K562 (cell line): ENCODE results near the gene MFSD12. TPM values are rescaled to one million over a fixed set of nuclear protein-coding genes. Genes with fewer than 3 reads are reported as not detected.

Source experiments
- BRF2 ChIP-seq: IDR thresholded peaks from 3 replicates; pipeline ENCODE4 v1.6.1; 2011; ENCODE audit warnings: borderline replicate concordance, mild to moderate bottlenecking; ENCODE audit not compliant: insufficient read length, insufficient read depth
- CBX1 ChIP-seq: sonication (generic); IDR thresholded peaks from 2 replicates; pipeline ENCODE4 v1.6.1; 2016; ENCODE audit warnings: antibody characterized with exemption, low read depth, mild to moderate bottlenecking
- E2F8 ChIP-seq: fragments of 450-650 bp; IDR thresholded peaks from 2 replicates; pipeline ENCODE4 v1.7.1; 2018; ENCODE audit warnings: mild to moderate bottlenecking, low read depth; ENCODE audit not compliant: partially characterized antibody
- KDM1A ChIP-seq, 2 experiments: fragments of 450-650 bp; IDR thresholded peaks; 2 replicates each; pipeline ENCODE4 v1.6.1; 2016; ENCODE audit warnings: mild to moderate bottlenecking in 2 of 2
- MCM3 ChIP-seq: fragments of 450-650 bp; IDR thresholded peaks from 2 replicates; pipeline ENCODE4 v1.6.1; 2016
- NR2C2 ChIP-seq, 2 experiments: fragments of 200-800 bp in 1 of 2; sonication (Bioruptor generic) in 1 of 2; sonication (generic) in 1 of 2; formaldehyde crosslinking in 1 of 2; IDR thresholded peaks; 2 replicates each; pipeline versions ENCODE4 v1.6.1 to v1.8.0; 2016 to 2022; ENCODE audit warnings: mild to moderate bottlenecking in 1 of 2, missing compliant biosample characterization in 1 of 2, missing genetic modification characterization in 1 of 2, missing genetic modification reagents in 1 of 2
- RBM25 ChIP-seq: fragments of 200-400 bp; formaldehyde crosslinking; IDR thresholded peaks from 2 replicates; pipeline ENCODE4 v1.6.1; 2018; ENCODE audit warnings: low read length, low read depth, moderate library complexity; ENCODE audit not compliant: severe bottlenecking
- SOX6 ChIP-seq: fragments of 450-650 bp; IDR thresholded peaks from 2 replicates; pipeline ENCODE4 v1.6.1; 2014; ENCODE audit warnings: mild to moderate bottlenecking
- SREBF1 ChIP-seq: fragments of 150-350 bp; IDR thresholded peaks from 2 replicates; pipeline ENCODE4 v1.6.1; 2014; ENCODE audit warnings: antibody characterized with exemption, low read depth, low read length, borderline replicate concordance
- TAF7 ChIP-seq: fragments of 450-650 bp; IDR thresholded peaks from 2 replicates; pipeline ENCODE4 v1.6.1; 2016; ENCODE audit warnings: missing genetic modification characterization, missing compliant biosample characterization
- TAF9B ChIP-seq: fragments of 450-650 bp; IDR thresholded peaks from 2 replicates; pipeline ENCODE4 v1.6.1; 2018; ENCODE audit warnings: mild to moderate bottlenecking; ENCODE audit not compliant: partially characterized antibody
- ZC3H4 ChIP-seq: sonication (generic); formaldehyde crosslinking; IDR thresholded peaks from 2 replicates; pipeline ENCODE4 v1.9.0; 2021; ENCODE audit warnings: missing genetic modification reagents, borderline replicate concordance
- ZKSCAN1 ChIP-seq: fragments of 150-350 bp; IDR thresholded peaks from 2 replicates; pipeline ENCODE4 v1.6.1; 2016; ENCODE audit warnings: low read depth, low read length
- ZNF217 ChIP-seq: sonication (generic); formaldehyde crosslinking; IDR thresholded peaks from 2 replicates; pipeline ENCODE4 v1.8.0; 2022; ENCODE audit warnings: mild to moderate bottlenecking, missing genetic modification reagents
- ZNF518B ChIP-seq: fragments of 250-450 bp; sonication (Bioruptor Pico); IDR thresholded peaks from 2 replicates; pipeline ENCODE4 v1.5.0; 2021; ENCODE audit warnings: mild to moderate bottlenecking, moderate library complexity
- ZSCAN29 ChIP-seq: fragments of 450-650 bp; IDR thresholded peaks from 2 replicates; pipeline ENCODE4 v1.6.1; 2017
- polyA plus RNA-seq, 8 experiments: library from polyadenylated mRNA; depleted of rRNA in 4 of 8; stranded (reverse) in 5 of 8; unstranded in 3 of 8; fragments of >200 nt; fragmentation: Nextera tagmentation in 2 of 8; fragmentation: Illumina TruSeq in 1 of 8; extraction: Ambion mirVana in 2 of 8; extraction: Trizol in 1 of 8; gene quantifications; 2 replicates each; pipeline versions ENCODE4 v1.2.1 to v1.2.3, GENCODE V29; 2011 to 2014; ENCODE audit warnings: inconsistent platforms in 1 of 8, missing spikeins in 1 of 8
- total RNA-seq, 7 experiments: library from RNA; depleted of rRNA in 6 of 7; stranded (reverse); fragments of >200 nt in 6 of 7; fragmentation: Illumina TruSeq in 2 of 7; extraction: Trizol in 2 of 7; gene quantifications; 2 replicates each; pipeline versions ENCODE4 v1.2.1 to v1.2.3, GENCODE V29; 2011 to 2021; ENCODE audit warnings: low replicate concordance in 1 of 7

The MFSD12 gene
- total and polyA plus RNA-seq, 9 of the 15 experiments (the other 6 are each of a cell fraction or from before 2014, with no cell fraction given), result 0.69 to 112 (median 31.8) TPM

GRCh38 chr19:3499738-3500428, 57.5 kb downstream of the MFSD12 start (continued):
- TF ChIP-seq E2F8 (no peak), BRF2 (no peak), ZSCAN29 (no peak), TAF7 (tag) (no peak), MCM3 (no peak), SREBF1 (no peak), TAF9B (no peak), NR2C2 (CRISPR knock-in tag; IDR thresholded peaks at IDR 0.05) (no peak), NR2C2 (tag; IDR thresholded peaks at IDR 0.05) (no peak), ZNF518B (CRISPR knock-in tag) (no peak), ZNF217 (CRISPR knock-in tag) (no peak), ZKSCAN1 (no peak), ZC3H4 (CRISPR knock-in tag) (no peak), KDM1A (IDR thresholded peaks at IDR 0.05) (peak; percentile 70 to 82), SOX6 (no peak), CBX1 (0 out of 2 replicates have a peak, but pooled peaks have one; percentile 18), RBM25 (peak; percentile 90)
